HG02623 (cell line): ENCODE measurements around the gene STPG3.
"Not testable (repeated sequence)": the region's sequence is repeated elsewhere in the genome, so short reads cannot be mapped to it uniquely, and the experiment has no call there.

Source experiments
- ATAC-seq: cut with Tn5 transposase; IDR thresholded peaks from one replicate; pipeline ENCODE4 v1.9.1; 2021; ENCODE audit warnings: moderate library complexity; ENCODE audit not compliant: unreplicated experiment

The STPG3 gene

GRCh38 chr9:137232510-137232909 lies 18.6 kb upstream of the STPG3 start:
- ATAC-seq: no peak

- ATAC-seq: no peak
These were observed 17.7 kb upstream of the STPG3 start for GRCh38 chr9:137233143-137233980.

- no peak for ATAC-seq
These were observed 16.9 kb upstream of the STPG3 start for GRCh38 chr9:137234055-137234697.

GRCh38 chr9:137234758-137235423 lies 16.2 kb upstream of the STPG3 start:
- no peak for ATAC-seq

GRCh38 chr9:137235424-137236237 lies 15.5 kb upstream of the STPG3 start:
- no peak for ATAC-seq

GRCh38 chr9:137236238-137236935 lies 14.7 kb upstream of the STPG3 start:
- no peak for ATAC-seq

DNA sequence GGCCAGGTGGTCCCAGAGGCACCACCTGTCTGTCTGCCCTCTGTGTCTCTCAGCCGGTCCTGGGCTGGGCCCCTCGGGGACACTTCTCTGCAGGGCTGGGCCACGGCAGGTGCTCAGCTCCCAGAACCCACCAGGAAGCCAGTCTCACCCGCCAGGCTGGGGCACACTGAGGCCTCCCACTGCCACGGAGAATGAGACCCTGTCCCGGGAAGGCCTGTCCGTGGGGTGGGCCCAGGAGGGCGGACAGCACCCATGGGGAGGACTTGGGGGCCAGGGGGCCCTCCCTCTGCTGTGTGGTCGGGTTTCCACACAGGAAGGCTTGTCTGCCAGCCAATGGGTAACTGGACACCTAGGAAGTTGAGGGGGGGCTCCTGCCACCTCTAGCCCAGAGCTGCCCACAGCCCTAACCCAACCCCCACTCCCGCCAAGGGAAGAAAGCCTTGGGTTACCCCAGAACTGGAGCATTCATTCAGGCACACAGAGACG lies 14.1 kb upstream of the STPG3 start:
- ATAC-seq: no peak

DNA sequence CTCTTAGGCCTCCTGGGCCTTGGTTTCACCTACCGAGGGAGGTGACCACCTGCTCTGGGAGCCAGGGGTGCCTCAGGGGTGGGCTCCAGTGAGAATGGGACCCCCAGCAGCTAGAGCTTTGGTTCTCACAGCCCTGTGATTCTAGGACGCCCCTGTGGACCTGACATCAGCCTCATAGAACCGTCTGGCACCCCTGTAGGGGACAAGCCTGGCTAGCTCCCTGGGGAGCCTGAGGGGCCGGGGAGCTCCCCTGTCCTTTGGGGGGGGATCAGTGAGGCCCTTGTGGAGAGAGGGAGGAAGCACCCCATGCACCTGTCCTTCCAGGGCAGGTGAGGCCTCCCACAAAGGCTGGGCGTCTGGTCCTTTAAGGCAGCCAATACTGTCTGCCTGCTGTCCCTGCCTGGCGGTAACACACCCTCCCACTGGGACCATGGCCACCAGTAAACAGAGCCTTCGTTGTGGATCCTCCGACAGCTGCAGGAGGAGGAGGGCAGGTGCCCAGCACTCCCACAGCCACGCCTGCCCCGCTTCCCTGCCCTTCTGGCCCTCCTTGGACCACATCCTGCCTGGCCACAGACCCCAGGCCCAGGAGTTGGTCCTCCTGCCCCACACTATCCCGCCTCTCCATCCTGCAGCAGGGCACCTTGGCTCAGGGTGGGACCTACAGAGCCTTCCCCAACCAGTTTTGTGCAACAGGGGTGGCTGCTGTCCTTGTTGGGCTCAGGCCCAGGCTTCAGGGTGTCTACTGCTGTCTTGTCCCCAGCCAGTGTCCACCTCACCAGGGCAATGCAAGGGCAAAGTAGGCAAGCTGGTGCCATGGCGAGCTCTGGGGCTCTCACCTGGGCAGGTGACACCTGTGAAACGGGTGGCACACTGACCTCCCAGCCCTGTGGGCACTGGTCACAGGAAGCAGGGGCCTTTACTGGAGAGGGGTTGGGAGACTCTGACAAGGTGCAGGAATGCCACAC lies 13.0 kb upstream of the STPG3 start:
- ATAC-seq: no peak

- not testable (repeated sequence) for ATAC-seq
These were observed 11.4 kb upstream of the STPG3 start for GRCh38 chr9:137239541-137240200.

DNA sequence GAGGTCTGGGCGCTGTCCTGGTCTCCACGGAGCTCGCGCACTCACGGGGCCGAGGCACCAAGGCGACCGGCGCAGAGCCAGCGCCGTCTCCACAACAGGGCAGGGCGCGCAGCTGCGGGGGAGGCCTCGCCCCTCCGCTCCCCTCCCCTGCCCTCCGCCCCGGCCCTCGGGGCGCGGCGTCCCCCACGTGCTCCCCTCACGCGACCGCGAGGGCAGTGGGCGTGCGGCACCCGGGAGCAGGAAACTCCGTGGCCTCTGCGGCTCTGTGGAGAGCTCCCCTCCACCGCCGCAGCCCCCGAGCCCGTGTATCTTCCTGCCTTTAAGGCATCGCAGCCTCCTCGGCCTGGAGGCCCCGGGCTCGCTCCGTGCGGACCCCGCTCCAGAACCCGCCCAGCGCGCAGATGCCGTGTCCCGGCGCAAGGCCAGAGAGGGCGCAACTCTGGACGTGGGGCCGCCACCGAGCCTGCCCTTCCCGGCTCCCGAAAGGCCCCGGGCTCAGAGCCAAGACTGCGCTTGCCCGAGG lies 10.7 kb upstream of the STPG3 start:
- ATAC-seq: peak; percentile 16

- peak; percentile 72 for ATAC-seq
These were observed 10.1 kb upstream of the STPG3 start, which contains the start of gene TUBB4B for GRCh38 chr9:137240841-137241489. TUBB4B (plus strand) TSS chr9:137241287; CDS start chr9:137241361, 74 bp downstream.

DNA sequence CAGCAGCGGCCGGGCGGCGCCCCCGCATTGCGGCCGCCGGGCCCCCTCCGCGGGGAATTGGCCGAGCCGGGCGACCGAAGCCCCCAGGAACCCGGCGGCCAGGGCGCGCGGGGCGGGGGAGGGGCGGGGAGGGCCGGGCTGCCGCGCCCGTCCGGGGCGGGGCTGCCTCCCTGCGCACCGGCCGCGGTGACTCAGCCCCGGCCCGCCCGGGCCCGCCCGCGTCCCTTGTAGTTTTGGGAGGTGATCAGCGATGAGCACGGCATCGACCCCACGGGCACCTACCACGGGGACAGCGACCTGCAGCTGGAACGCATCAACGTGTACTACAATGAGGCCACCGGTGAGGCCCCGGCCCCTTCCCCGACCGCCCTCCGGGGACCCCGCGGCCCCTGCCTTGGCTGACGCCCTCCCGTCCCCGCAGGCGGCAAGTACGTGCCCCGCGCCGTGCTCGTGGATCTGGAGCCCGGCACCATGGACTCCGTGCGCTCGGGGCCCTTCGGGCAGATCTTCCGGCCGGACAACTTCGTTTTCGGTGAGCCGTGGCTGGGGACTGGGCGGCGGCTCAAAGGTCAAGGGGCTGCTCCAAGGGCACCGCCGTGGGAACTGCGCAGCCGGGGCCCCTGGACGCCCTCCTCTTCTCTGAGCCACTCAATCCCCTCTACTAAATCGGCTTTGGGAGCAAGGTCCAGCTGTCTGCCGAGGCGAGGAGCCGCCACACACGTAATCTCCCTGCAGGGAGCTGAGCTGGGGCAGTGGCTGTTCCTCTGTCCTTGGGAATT lies 9.4 kb upstream of the STPG3 start:
- ATAC-seq: no peak

DNA sequence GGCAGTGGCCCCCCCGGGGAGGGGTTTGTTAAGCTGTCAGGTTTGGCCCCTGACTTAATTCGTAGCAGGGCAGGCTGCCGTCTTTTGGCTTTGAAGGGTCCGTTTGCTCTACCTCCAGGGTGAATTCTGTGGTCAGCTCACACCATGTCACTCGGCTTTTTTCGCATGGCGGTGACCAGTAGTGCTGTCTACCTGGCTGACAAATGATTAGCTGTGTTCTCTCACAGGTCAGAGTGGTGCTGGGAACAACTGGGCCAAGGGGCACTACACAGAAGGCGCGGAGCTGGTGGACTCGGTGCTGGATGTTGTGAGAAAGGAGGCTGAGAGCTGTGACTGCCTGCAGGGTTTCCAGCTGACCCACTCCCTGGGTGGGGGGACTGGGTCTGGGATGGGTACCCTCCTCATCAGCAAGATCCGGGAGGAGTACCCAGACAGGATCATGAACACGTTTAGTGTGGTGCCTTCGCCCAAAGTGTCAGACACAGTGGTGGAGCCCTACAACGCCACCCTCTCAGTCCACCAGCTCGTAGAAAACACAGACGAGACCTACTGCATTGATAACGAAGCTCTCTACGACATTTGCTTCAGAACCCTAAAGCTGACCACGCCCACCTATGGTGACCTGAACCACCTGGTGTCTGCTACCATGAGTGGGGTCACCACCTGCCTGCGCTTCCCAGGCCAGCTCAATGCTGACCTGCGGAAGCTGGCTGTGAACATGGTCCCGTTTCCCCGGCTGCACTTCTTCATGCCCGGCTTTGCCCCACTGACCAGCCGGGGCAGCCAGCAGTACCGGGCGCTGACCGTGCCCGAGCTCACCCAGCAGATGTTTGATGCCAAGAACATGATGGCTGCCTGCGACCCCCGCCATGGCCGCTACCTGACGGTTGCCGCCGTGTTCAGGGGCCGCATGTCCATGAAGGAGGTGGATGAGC lies 8.6 kb upstream of the STPG3 start:
- no peak for ATAC-seq

DNA sequence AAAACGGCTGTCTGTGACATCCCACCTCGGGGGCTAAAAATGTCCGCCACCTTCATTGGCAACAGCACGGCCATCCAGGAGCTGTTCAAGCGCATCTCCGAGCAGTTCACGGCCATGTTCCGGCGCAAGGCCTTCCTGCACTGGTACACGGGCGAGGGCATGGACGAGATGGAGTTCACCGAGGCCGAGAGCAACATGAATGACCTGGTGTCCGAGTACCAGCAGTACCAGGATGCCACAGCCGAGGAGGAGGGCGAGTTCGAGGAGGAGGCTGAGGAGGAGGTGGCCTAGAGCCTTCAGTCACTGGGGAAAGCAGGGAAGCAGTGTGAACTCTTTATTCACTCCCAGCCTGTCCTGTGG lies 7.8 kb upstream of the STPG3 start:
- not testable (repeated sequence) for ATAC-seq

GRCh38 chr9:137243626-137244485 lies 7.2 kb upstream of the STPG3 start:
- ATAC-seq: no peak
